OCI-LY3 (cell line): ENCODE measurements around the gene SPTAN1.

Experiments
- H2AFZ ChIP-seq: fragments of 200-600, 300-600 bp; shearing (Covaris generic); 2 replicates; pipeline ENCODE4 v1.6.0; 2014; ENCODE audit warnings: antibody characterized with exemption, low read depth, low read length
- H3K27ac ChIP-seq: fragments of 200-600, 300-600 bp; sonication (generic); 2 replicates; pipeline ENCODE4 v1.5.1; 2014; ENCODE audit warnings: mild to moderate bottlenecking, low read length, moderate library complexity, mixed read lengths
- H3K27me3 ChIP-seq: fragments of 200-600, 300-600 bp; sonication (generic); 2 replicates; pipeline ENCODE4 v1.6.1; 2014; ENCODE audit warnings: low read depth, low read length, mixed read lengths
- H3K36me3 ChIP-seq: fragments of 200-600, 300-600 bp; sonication (generic); replicated peaks from 2 replicates; pipeline ENCODE3; 2014; ENCODE audit warnings: low read depth, low read length, mixed read lengths
- H3K4me1 ChIP-seq: fragments of 300-600, 200-600 bp; sonication (generic); 2 replicates; pipeline ENCODE4 v1.6.1; 2014; ENCODE audit warnings: low read length, mixed read lengths
- H3K4me2 ChIP-seq: fragments of 200-600, 300-600 bp; sonication (generic); 2 replicates; pipeline ENCODE4 v1.6.1; 2014; ENCODE audit warnings: low read length, mixed read lengths
- H3K4me3 ChIP-seq: fragments of 300-600, 200-600 bp; sonication (generic); 2 replicates; pipeline ENCODE4 v1.5.1; 2014; ENCODE audit warnings: antibody characterized with exemption, mild to moderate bottlenecking, low read length, moderate library complexity
- H3K79me2 ChIP-seq: fragments of 300-600, 200-600 bp; shearing (Covaris generic); 2 replicates; pipeline ENCODE4 v1.6.1; 2014; ENCODE audit warnings: mild to moderate bottlenecking, low read length, mixed read lengths
- H3K9ac ChIP-seq: fragments of 300-600, 200-600 bp; shearing (Covaris generic); 2 replicates; pipeline ENCODE4 v1.6.0; 2014; ENCODE audit warnings: mild to moderate bottlenecking, low read length, moderate library complexity
- H3K9me3 ChIP-seq: fragments of 200-600, 300-600 bp; shearing (Covaris generic); 2 replicates; pipeline ENCODE4 v1.6.1; 2014; ENCODE audit warnings: low read length, mixed read lengths; ENCODE audit not compliant: insufficient read depth
- H4K20me1 ChIP-seq: fragments of 200-600, 300-600 bp; sonication (generic); 2 replicates; pipeline ENCODE4 v1.6.1; 2016; ENCODE audit warnings: low read length, mixed read lengths; ENCODE audit not compliant: insufficient read depth
- CTCF ChIP-seq: fragments of 200-600, 300-600 bp; sonication (generic); IDR thresholded peaks from 2 replicates; pipeline ENCODE4 v1.5.1; 2014; ENCODE audit warnings: antibody characterized with exemption, low read length, low read depth
- EZH2phosphoT487 ChIP-seq: fragments of 200-600 bp; shearing (Covaris generic); IDR thresholded peaks from 2 replicates; pipeline ENCODE4 v1.6.1; 2018; ENCODE audit warnings: antibody characterized with exemption, mixed run types, low read depth

SPTAN1 gene

GRCh38 chr9:128552744-128553440 is 505 bp downstream of the SPTAN1 start:
- no peaks in the 10 kb centered on the region for H3K9me3 ChIP-seq
- H3K36me3 ChIP-seq = peaks cover 2% of the 10 kb centered on the region
- peak overlapping the region; percentile 94 for H3K4me3 ChIP-seq
- peaks cover 29% of the 10 kb centered on the region; the same call in 1 of the 2 replicates for H4K20me1 ChIP-seq
- no peaks in the 10 kb centered on the region for H3K27me3 ChIP-seq
- H3K9ac ChIP-seq = peak overlapping the region; percentile 80
- H3K4me2 ChIP-seq = peak overlapping the region; percentile 91
- TF ChIP-seq CTCF (no peak), EZH2phosphoT487 (no peak)
- H2AFZ ChIP-seq = peak overlapping the region; percentile 2; the same call in 1 of the 2 replicates
- H3K79me2 ChIP-seq = peaks cover 38% of the 10 kb centered on the region
- 0 out of 2 replicates have a peak overlapping the region, but pooled peaks have one; percentile 21 for H3K27ac ChIP-seq
- peaks cover 27% of the 10 kb centered on the region for H3K4me1 ChIP-seq

GRCh38 chr9:128553728-128554127 is 1.3 kb downstream of the SPTAN1 start:
- H3K4me2 ChIP-seq = peak overlapping the region; percentile 91
- TF ChIP-seq EZH2phosphoT487 (no peak), CTCF (no peak)
- H3K4me1 ChIP-seq = peaks cover 29% of the 10 kb centered on the region
- H3K27me3 ChIP-seq = no peaks in the 10 kb centered on the region
- peaks cover 29% of the 10 kb centered on the region; the same call in 1 of the 2 replicates for H4K20me1 ChIP-seq
- H3K27ac ChIP-seq = no peak overlapping the region
- no peaks in the 10 kb centered on the region for H3K9me3 ChIP-seq
- peak overlapping the region; percentile 94 for H3K4me3 ChIP-seq
- peak overlapping the region; percentile 80 for H3K9ac ChIP-seq
- H3K79me2 ChIP-seq = peaks cover 45% of the 10 kb centered on the region
- no peak overlapping the region for H2AFZ ChIP-seq
- H3K36me3 ChIP-seq = peaks cover 2% of the 10 kb centered on the region

- H3K27me3 ChIP-seq = no peaks in the 10 kb centered on the region
- H3K9ac ChIP-seq = no peak overlapping the region
These were observed 1.9 kb downstream of the SPTAN1 start for GRCh38 chr9:128554155-128554862.

More at GRCh38 chr9:128554155-128554862, 1.9 kb downstream of the SPTAN1 start:
- H3K4me1 ChIP-seq = peaks cover 35% of the 10 kb centered on the region
- H3K9me3 ChIP-seq = no peaks in the 10 kb centered on the region
- H3K36me3 ChIP-seq = peaks cover 2% of the 10 kb centered on the region
- H3K27ac ChIP-seq = no peak overlapping the region
- peaks cover 33% of the 10 kb centered on the region; the same call in 1 of the 2 replicates for H4K20me1 ChIP-seq
- TF ChIP-seq EZH2phosphoT487 (no peak), CTCF (no peak)
- H3K4me2 ChIP-seq = peak overlapping the region; percentile 91
- H3K4me3 ChIP-seq = no peak overlapping the region
- no peak overlapping the region for H2AFZ ChIP-seq
- H3K79me2 ChIP-seq = peaks cover 50% of the 10 kb centered on the region
